Stomach (tissue), 9 donors: ENCODE data around the gene OPCML. TPM values are rescaled to one million over a fixed set of nuclear protein-coding genes. Genes with fewer than 3 reads are reported as not detected.

Source experiments
- DNase-seq, 2 donors: peaks; one replicate each; pipeline versions ENCODE4 v3.0.0 to v3.0.0-alpha.2; 2013 to 2019
- H3K27ac ChIP-seq, 5 donors: fragments of 200-600 bp in 4 of 5; sonication (generic) in 4 of 5; one replicate each; pipeline ENCODE4 v1.5.1; 2013 to 2019; ENCODE audit warnings: mild to moderate bottlenecking in 1 of 5, moderate library complexity in 1 of 5
- H3K27me3 ChIP-seq, 3 donors: fragments of 200-600 bp; sonication (generic); one replicate each; pipeline ENCODE4 v1.5.1; 2017 to 2019; ENCODE audit warnings: mixed run types in 1 of 3
- H3K36me3 ChIP-seq, 4 donors: fragments of 200-600 bp; sonication (generic); 1 replicate in 3 of 4; 2 replicates in 1 of 4; pipeline ENCODE4 v1.5.1; 2016 to 2019
- H3K4me1 ChIP-seq, 4 donors: fragments of 200-600 bp; sonication (generic); one replicate each; pipeline ENCODE4 v1.5.1; 2016 to 2019
- H3K4me3 ChIP-seq, 4 donors: fragments of 200-600 bp; sonication (generic) in 3 of 4; one replicate each; pipeline ENCODE4 v1.5.1; 2016 to 2019; ENCODE audit warnings: mild to moderate bottlenecking in 1 of 4
- H3K9me3 ChIP-seq, 4 donors: fragments of 200-600 bp; sonication (generic); one replicate each; pipeline ENCODE4 v1.5.1; 2016 to 2019
- EP300 ChIP-seq: sonication (generic); formaldehyde crosslinking; IDR thresholded peaks from one replicate; pipeline ENCODE4 v1.6.1; 2017; ENCODE audit warnings: antibody characterized with exemption
- POLR2A ChIP-seq, 4 donors: fragments of 450-650 bp; IDR thresholded peaks; one replicate each; pipeline ENCODE4 v1.6.1; 2016; ENCODE audit warnings: antibody characterized with exemption in 4 of 4, control low read depth in 2 of 4, mild to moderate bottlenecking in 1 of 4, moderate library complexity in 1 of 4
- POLR2AphosphoS5 ChIP-seq, 3 donors: sonication (generic); formaldehyde crosslinking; IDR thresholded peaks; one replicate each; pipeline ENCODE4 v1.6.1; 2016; ENCODE audit warnings: antibody characterized with exemption in 3 of 3
- WGBS, 5 donors: extraction: QIAGEN DNeasy Blood & Tissue Kit in 3 of 5; methylation state at CpG; one replicate each; pipeline versions ENCODE4 v1.1.5 to v1.1.7; 2013 to 2018; 5-methylcytosine and 5-hydroxymethylcytosine counted together
- intact Hi-C: fragments of 100-400 bp; cut with DNase I; formaldehyde crosslinking; loops from one replicate; pipeline ENCODE4 v1.15.1; 2023; ENCODE audit warnings: low total_unique reads
- polyA plus RNA-seq, 3 donors: library from polyadenylated mRNA; stranded (reverse); fragments of 200-250 nt; gene quantifications; one replicate each; pipeline ENCODE4 v1.2.3, GENCODE V29; 2013
- total RNA-seq, 5 donors: library from RNA; depleted of rRNA; stranded (reverse); fragments of >200 nt; gene quantifications; one replicate each; pipeline versions ENCODE4 v1.1.0 to v1.2.3, GENCODE V29; 2014 to 2016
- TF ChIP-seq, protein P1 (sequence below), 7 experiments: fragments of 450-650 bp in 4 of 7; fragments of 200-600 bp in 3 of 7; sonication (generic) in 3 of 7; IDR thresholded peaks; one replicate each; pipeline ENCODE4 v1.5.1; 2016 to 2019; ENCODE audit warnings: antibody characterized with exemption in 7 of 7, control low read depth in 2 of 7, mild to moderate bottlenecking in 1 of 7
- donor health status: healthy with polysubstance abuse.
- donor health status: Bipolar disorder and iron deficiency.
- donor health status: healthy.

The OPCML gene
- total and polyA plus RNA-seq, 8 donors = 0.03 to 0.92 (median 0.55) TPM; not detected in 3

DNA sequence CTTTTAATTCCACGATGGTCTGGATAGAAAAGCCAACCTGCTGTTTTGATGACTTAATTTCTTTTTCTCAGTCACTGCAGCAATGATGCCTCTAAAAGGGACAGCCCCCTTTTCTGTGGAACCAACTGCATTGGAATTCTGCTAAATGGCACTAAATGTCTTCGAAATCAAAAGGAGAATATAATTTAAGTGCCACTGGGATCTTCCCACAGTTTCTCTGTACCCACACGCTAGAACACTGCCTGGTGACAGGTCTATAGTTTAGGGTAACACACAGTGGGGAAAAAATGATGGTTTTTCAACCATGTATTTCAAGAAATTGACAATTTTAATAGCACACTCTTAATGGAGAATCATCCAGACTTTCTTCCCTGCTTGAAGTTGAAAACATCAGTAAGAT is 182.3 kb downstream of the OPCML start:
- Histone ChIP-seq H3K27ac (no peak overlapping the region), H3K9me3 (no peaks in the 10 kb centered on the region), H3K4me1 (no peaks in the 10 kb centered on the region), H3K36me3 (no peaks in the 10 kb centered on the region), H3K4me3 (no peak overlapping the region), H3K27me3 (no peaks in the 10 kb centered on the region)
- intact Hi-C loops = no loop called here
- 58 to 76% (median 62%) methylated on average over 3 of the region's 3 CpGs for WGBS, 5 donors
- DNase-seq = no peak
- TF ChIP-seq POLR2A (IDR thresholded peaks at IDR 0.05) (no peak), EP300 (no peak), POLR2AphosphoS5 (IDR thresholded peaks at IDR 0.05) (no peak)
- TF ChIP-seq, protein P1, sequence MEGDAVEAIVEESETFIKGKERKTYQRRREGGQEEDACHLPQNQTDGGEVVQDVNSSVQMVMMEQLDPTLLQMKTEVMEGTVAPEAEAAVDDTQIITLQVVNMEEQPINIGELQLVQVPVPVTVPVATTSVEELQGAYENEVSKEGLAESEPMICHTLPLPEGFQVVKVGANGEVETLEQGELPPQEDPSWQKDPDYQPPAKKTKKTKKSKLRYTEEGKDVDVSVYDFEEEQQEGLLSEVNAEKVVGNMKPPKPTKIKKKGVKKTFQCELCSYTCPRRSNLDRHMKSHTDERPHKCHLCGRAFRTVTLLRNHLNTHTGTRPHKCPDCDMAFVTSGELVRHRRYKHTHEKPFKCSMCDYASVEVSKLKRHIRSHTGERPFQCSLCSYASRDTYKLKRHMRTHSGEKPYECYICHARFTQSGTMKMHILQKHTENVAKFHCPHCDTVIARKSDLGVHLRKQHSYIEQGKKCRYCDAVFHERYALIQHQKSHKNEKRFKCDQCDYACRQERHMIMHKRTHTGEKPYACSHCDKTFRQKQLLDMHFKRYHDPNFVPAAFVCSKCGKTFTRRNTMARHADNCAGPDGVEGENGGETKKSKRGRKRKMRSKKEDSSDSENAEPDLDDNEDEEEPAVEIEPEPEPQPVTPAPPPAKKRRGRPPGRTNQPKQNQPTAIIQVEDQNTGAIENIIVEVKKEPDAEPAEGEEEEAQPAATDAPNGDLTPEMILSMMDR (IDR thresholded peaks at IDR 0.05) = no peak

GRCh38 chr11:133347988-133348387 is 184.3 kb downstream of the OPCML start:
- Histone ChIP-seq H3K4me3 (no peak overlapping the region), H3K27me3 (no peaks in the 10 kb centered on the region), H3K36me3 (no peaks in the 10 kb centered on the region), H3K9me3 (no peaks in the 10 kb centered on the region), H3K4me1 (no peaks in the 10 kb centered on the region), H3K27ac (no peak overlapping the region)
- no peak for DNase-seq
- WGBS, 5 donors = 70 to 85% (median 79%) methylated on average over 5 of the region's 5 CpGs
- intact Hi-C loops = no loop called here
- TF ChIP-seq POLR2A (IDR thresholded peaks at IDR 0.05) = no peak
- TF ChIP-seq POLR2AphosphoS5 (IDR thresholded peaks at IDR 0.05) = no peak
- TF ChIP-seq EP300 = no peak
- TF ChIP-seq, protein P1 (IDR thresholded peaks at IDR 0.05) = no peak

GRCh38 chr11:133346137-133346536 is 186.2 kb downstream of the OPCML start:
- 86 to 96% (median 92%) methylated on average over 5 of the region's 5 CpGs for WGBS, 5 donors
- H3K27ac ChIP-seq = no peak overlapping the region
- no peaks in the 10 kb centered on the region for H3K4me1 ChIP-seq

DNA sequence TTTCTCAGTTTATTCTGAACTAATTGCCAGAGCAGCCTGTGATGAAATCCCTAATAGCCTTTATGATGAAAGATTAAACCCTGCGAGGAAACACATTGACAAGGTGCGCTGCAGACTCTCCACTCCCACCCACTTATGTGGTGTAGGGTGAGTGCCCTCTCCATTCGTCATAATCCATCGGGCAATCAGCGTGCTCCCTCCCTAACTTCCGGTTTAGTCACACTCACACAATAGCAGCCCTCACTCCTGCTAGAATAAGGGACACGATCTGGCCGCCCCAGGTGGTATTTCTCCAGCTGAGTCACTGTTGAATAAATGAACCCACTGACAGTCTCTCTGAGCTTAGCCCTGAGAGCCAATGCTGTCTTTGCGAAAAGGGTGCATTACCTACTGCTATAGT is 188.3 kb downstream of the OPCML start:
- Histone ChIP-seq H3K36me3 (no peaks in the 10 kb centered on the region), H3K4me3 (no peak overlapping the region), H3K4me1 (no peaks in the 10 kb centered on the region), H3K27ac (no peak overlapping the region), H3K27me3 (no peaks in the 10 kb centered on the region), H3K9me3 (no peaks in the 10 kb centered on the region)
- no peak for TF ChIP-seq POLR2A (IDR thresholded peaks at IDR 0.05)
- no peak for TF ChIP-seq POLR2AphosphoS5 (IDR thresholded peaks at IDR 0.05)
- TF ChIP-seq EP300 = no peak
- TF ChIP-seq, protein P1 (IDR thresholded peaks at IDR 0.05) = no peak
- DNase-seq = peak in 1 of 2 donors; percentile 21
- 37 to 49% (median 43%) methylated on average over 9 of the region's 9 CpGs for WGBS, 5 donors
- intact Hi-C loops = no loop called here

More at GRCh38 chr11:133346137-133346536, 186.2 kb downstream of the OPCML start:
- Histone ChIP-seq H3K4me3 (no peak overlapping the region), H3K9me3 (no peaks in the 10 kb centered on the region), H3K27me3 (no peaks in the 10 kb centered on the region), H3K36me3 (no peaks in the 10 kb centered on the region)
- no peak for DNase-seq
- TF ChIP-seq POLR2AphosphoS5 (IDR thresholded peaks at IDR 0.05) (no peak), EP300 (no peak), POLR2A (IDR thresholded peaks at IDR 0.05) (no peak)
- TF ChIP-seq, protein P1 (IDR thresholded peaks at IDR 0.05) = no peak
- intact Hi-C loops = no loop called here
